Pancreas (tissue), 10 donors: ENCODE results near the gene BET1. TPM values are rescaled to one million over a fixed set of nuclear protein-coding genes. Genes with fewer than 3 reads are reported as not detected.
"Not testable (repeated sequence)": the region's sequence is repeated elsewhere in the genome, so short reads cannot be mapped to it uniquely, and the experiment has no call there.

Experiments
- ATAC-seq, 4 donors: fragments of 200-7000 bp; cut with Tn5 transposase; one replicate each; pipeline versions ENCODE4 v1.8.0 to v1.9.1; 2020; ENCODE audit warnings: mild to moderate bottlenecking in 4 of 4, moderate library complexity in 4 of 4
- DNase-seq, 6 donors: peaks; one replicate each; pipeline ENCODE4 v3.0.0-alpha.2; 2020
- FAIRE-seq: peaks from 2 replicates; lab custom pipeline; 2012; peaks lifted over from hg19 to GRCh38; lab: Jason Lieb, UNC
- H3K27ac ChIP-seq, 4 donors: fragments of 200-600 bp; sonication (generic); 1 replicate in 3 of 4; 2 replicates in 1 of 4; pipeline versions ENCODE4 v1.5.0 to v1.8.0; 2020
- H3K27me3 ChIP-seq, 4 donors: fragments of 200-600 bp; one replicate each; pipeline ENCODE4 v1.8.0; 2021
- H3K36me3 ChIP-seq, 3 donors: fragments of 200-600 bp; sonication (generic) in 1 of 3; one replicate each; pipeline versions ENCODE4 v1.5.0 to v1.8.0; 2020 to 2021
- H3K4me1 ChIP-seq, 3 donors: fragments of 200-600 bp; one replicate each; pipeline ENCODE4 v1.8.0; 2021
- H3K4me3 ChIP-seq, 4 donors: fragments of 200-600 bp; sonication (generic) in 2 of 4; one replicate each; pipeline versions ENCODE4 v1.5.0 to v1.8.0; 2020 to 2021
- H3K9me3 ChIP-seq, 4 donors: fragments of 200-600 bp; one replicate each; pipeline ENCODE4 v1.8.0; 2021
- CTCF ChIP-seq, 4 donors: fragments of 200-600 bp; sonication (generic) in 3 of 4; IDR thresholded peaks; one replicate each; pipeline versions ENCODE4 v1.5.0 to v1.8.0; 2021; ENCODE audit warnings: antibody characterized with exemption in 4 of 4
- whole genome bisulfite sequencing, 2 donors: extraction: QIAGEN DNeasy Blood & Tissue Kit; methylation state at CpG; one replicate each; pipeline ENCODE4 v1.1.7; 2013; 5-methylcytosine and 5-hydroxymethylcytosine counted together
- intact Hi-C, 3 donors: fragments of 100-400 bp; cut with DNase I; formaldehyde crosslinking; loops; one replicate each; pipeline versions ENCODE4 v1.11.1 to v1.14.2; 2022
- polyA plus RNA-seq, 2 donors: library from polyadenylated mRNA; stranded (reverse); fragments of 200-250 nt; gene quantifications; one replicate each; pipeline ENCODE4 v1.2.3, GENCODE V29; 2013
- total RNA-seq, 6 donors: library from RNA; stranded (reverse); fragmentation: NEBNext Ultra II Directional in 4 of 6; extraction: Animal tissue kit (Norgen Biotek cat#: 25700) in 4 of 6; gene quantifications; one replicate each; pipeline versions ENCODE4 v1.2.1 to v1.2.4, GENCODE V29; 2021 to 2023
- donor health status: healthy with polysubstance abuse.
- donor health status: DM: no; HTN: no; CAD: no; lungs with moderate emphysema.
- donor health status: DM: no; HTN: no; CAD: no.
- donor health status: control.
- donor health status: control.
- donor health status: Bipolar disorder and iron deficiency.
- donor health status: DM: yes; HTN: yes; CAD: no.
- donor health status: DM: no; HTN: no; CAD: no.
- donor health status: DM: no; HTN: no; CAD: no.
- donor health status: DM: yes; HTN: yes; CAD: no.

BET1 gene
- total and polyA plus RNA-seq, 8 donors, result 13.8 to 24.6 (median 18.1) TPM

GRCh38 chr7:94031865-94032264 lies 27.7 kb upstream of the BET1 start:
- no peaks in the 10 kb centered on the region for H3K36me3 ChIP-seq
- FAIRE-seq (no peak), ATAC-seq (no peak), DNase-seq (no peak)
- WGBS, 2 donors, result 44 to 55% methylated on average over 2 of the region's 2 CpGs
- H3K9me3 ChIP-seq, result no peaks in the 10 kb centered on the region
- H3K27ac ChIP-seq, result no peak overlapping the region
- intact Hi-C loops, result no loop called here
- no peaks in the 10 kb centered on the region for H3K4me1 ChIP-seq
- no peaks in the 10 kb centered on the region for H3K27me3 ChIP-seq
- no peak overlapping the region for H3K4me3 ChIP-seq
- no peak for TF ChIP-seq CTCF (IDR thresholded peaks at IDR 0.05)

GRCh38 chr7:94030634-94031033 lies 26.5 kb upstream of the BET1 start:
- Histone ChIP-seq H3K4me3 (no peak overlapping the region), H3K27ac (no peak overlapping the region), H3K27me3 (no peaks in the 10 kb centered on the region), H3K9me3 (no peaks in the 10 kb centered on the region), H3K36me3 (no peaks in the 10 kb centered on the region), H3K4me1 (no peaks in the 10 kb centered on the region)
- ATAC-seq (no peak), DNase-seq (no peak), FAIRE-seq (no peak)
- WGBS, 2 donors, result 55 to 67% methylated on average over 3 of the region's 3 CpGs
- intact Hi-C loops, result no loop called here
- no peak for TF ChIP-seq CTCF (IDR thresholded peaks at IDR 0.05)

- ATAC-seq, result no peak
- Histone ChIP-seq H3K27ac (no peak overlapping the region), H3K4me1 (no peaks in the 10 kb centered on the region), H3K4me3 (no peak overlapping the region), H3K9me3 (no peaks in the 10 kb centered on the region), H3K36me3 (no peaks in the 10 kb centered on the region), H3K27me3 (no peaks in the 10 kb centered on the region)
- intact Hi-C loops, result no loop called here
- no peak for TF ChIP-seq CTCF (IDR thresholded peaks at IDR 0.05)
- DNase-seq, result no peak
- FAIRE-seq, result no peak
- 56 to 71% methylated on average over 3 of the region's 3 CpGs for WGBS, 2 donors
Observed at GRCh38 chr7:94029976-94030375, 25.8 kb upstream of the BET1 start.

GRCh38 chr7:94028768-94029167 lies 24.6 kb upstream of the BET1 start:
- H3K4me1 ChIP-seq, result no peaks in the 10 kb centered on the region

GRCh38 chr7:94026619-94027018 lies 22.5 kb upstream of the BET1 start:
- H3K27ac ChIP-seq, ATAC-seq, H3K4me1 ChIP-seq, intact Hi-C loops, H3K27me3 ChIP-seq, DNase-seq, H3K36me3 ChIP-seq, H3K9me3 ChIP-seq, H3K4me3 ChIP-seq, FAIRE-seq: not testable (repeated sequence)
- WGBS, 2 donors, result 65 to 83% methylated on average over 2 of the region's 2 CpGs

More at GRCh38 chr7:94028768-94029167, 24.6 kb upstream of the BET1 start:
- H3K27ac ChIP-seq, result no peak overlapping the region
- intact Hi-C loops, result no loop called here
- no peak for ATAC-seq
- DNase-seq, result no peak
- no peaks in the 10 kb centered on the region for H3K9me3 ChIP-seq
- no peak for FAIRE-seq
- no peak overlapping the region for H3K4me3 ChIP-seq
- TF ChIP-seq CTCF (IDR thresholded peaks at IDR 0.05), result no peak
- WGBS, 2 donors, result 83 to 90% methylated on average over 1 of the region's 1 CpG
- H3K36me3 ChIP-seq, result no peaks in the 10 kb centered on the region
- H3K27me3 ChIP-seq, result no peaks in the 10 kb centered on the region
